Stimulated activated CD4-positive, alpha-beta T cell treated with anti-CD3 and anti-CD28 coated beads, Interleukin-1b, Interleukin-23, amount 100 ng/mL, for 24 hours (primary cell): ENCODE data around the gene MAP4K5.
"Not testable (repeated sequence)": the region's sequence is repeated elsewhere in the genome, so short reads cannot be mapped to it uniquely, and the experiment has no call there.

ENCODE experiments used
- DNase-seq, 4 experiments: peaks; one replicate each; pipeline ENCODE4 v3.0.0-alpha.2; 2020; ENCODE audit warnings: low read depth in 4 of 4, low spot score in 1 of 4

The MAP4K5 gene

GRCh38 chr14:50532502-50533240 lies at the start of gene MAP4K5:
TSS of gene MAP4K5 (minus strand) at chr14:50532569. CDS start at chr14:50532049, 520 bp downstream.
- peak; percentile 71 to 84 (median 78) for DNase-seq

DNA sequence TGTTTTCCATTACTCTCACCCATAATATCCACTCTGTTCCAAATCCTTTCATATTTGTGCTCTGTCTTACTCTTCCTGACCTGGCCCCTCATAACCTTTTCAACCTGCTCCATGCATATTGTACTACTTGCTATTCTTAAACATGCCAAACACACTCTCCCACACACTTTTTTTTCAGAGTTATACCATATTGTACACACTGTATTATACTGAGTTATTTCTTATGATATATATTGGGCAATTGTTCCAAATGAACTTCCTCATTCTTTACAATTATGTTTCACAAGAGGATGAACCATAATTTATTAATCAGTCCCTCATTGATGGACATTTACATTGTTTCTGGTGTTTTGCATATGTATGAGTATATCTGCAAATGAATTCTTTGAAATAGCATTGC lies 46.1 kb upstream of the MAP4K5 start:
- DNase-seq = no peak

- DNase-seq = no peak
Observed at GRCh38 chr14:50577982-50578381, 45.6 kb upstream of the MAP4K5 start.

GRCh38 chr14:50575769-50576168 lies 43.4 kb upstream of the MAP4K5 start:
- DNase-seq = no peak

- DNase-seq = no peak
Observed at GRCh38 chr14:50573862-50574261, 41.5 kb upstream of the MAP4K5 start.

- no peak for DNase-seq
Observed at GRCh38 chr14:50569714-50570274, 37.4 kb upstream of the MAP4K5 start.

DNA sequence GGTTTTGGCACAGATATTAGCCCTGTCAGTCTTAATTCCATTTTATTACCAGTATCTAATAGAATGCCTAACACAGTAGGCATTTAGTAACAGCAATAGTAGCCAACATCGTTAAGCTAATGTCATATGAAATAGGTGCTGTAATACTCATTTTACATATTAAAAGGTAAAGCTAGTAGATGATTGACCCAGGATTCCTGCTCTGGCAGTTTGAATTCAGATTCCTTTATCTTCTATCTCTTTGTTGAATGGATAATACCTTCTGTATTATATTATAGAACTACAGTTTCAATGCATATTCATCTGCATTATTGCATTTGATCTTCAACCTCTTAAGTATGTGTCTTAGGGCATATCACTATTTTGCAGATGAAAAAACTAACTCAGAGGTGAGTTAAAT lies 30.5 kb upstream of the MAP4K5 start:
- DNase-seq = no peak

DNA sequence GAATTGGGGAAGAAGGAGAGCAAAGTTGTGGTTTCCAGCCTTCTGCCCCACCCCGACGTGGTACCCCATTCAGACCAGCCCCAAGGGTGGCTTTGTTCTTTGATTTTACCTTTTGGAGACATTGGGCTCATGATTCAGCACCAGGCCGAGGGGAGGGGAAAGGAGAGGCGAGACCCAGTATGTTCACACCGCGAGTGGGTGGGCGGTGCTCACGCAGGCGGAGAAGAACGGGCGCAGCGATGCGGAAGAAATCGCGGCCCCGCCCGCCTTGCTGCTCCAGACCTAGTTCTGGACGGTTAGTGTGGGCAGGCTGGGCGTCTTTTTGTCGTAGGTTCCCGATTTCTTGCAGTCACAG lies 28.5 kb upstream of the MAP4K5 start:
- DNase-seq = peak in 3 of 4 experiments; percentile 35 to 49 (median 38)

DNA sequence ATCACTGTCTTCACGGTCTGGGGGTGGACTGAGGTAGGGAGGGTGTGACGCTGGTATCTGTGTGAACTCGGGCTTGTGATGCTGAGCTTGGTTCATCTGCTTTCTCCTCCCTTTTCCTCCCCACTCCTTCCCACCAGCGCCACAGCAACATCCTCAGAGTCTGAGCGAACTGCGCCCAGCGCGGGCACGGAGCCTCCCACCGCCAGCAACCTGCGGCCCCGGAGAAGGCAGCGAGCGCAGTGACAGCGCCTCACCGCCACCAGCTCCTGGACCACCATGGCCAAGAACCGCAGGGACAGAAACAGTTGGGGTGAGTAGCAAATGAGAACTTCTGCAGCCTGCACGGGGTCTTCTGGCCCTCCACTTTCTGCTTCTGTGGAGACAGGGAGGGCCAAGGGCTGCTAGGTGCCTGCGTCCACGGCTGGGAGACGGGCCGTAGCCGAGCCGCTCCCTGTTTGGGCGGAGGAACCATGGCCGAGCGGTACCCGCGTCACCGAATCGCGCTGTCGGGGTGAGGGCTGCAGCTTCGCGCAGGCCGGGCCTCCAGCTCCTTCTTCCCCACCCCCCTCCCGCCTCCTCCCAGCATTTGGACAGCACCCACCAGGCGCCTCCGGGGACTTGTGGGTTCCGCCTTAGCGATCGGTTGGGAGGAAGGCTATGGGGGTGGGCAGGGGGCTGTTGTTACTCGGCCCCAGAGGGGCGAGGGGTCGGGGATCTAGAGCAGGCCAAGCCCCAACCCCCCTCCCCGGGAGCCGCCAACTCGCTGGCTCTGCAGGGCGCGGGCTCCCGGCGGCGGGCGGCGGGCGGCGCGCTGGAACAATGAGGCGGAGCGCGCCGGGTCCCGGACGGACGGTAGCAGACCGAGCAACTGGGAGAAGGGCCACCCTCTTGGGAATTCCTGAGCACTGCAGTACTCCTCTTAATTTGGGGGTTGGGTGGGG lies 27.9 kb upstream of the MAP4K5 start, which contains the start of gene ATL1:
TSS of gene ATL1 (plus strand) at position 156 of the 941 bp plus-strand sequence. CDS start at position 277, 121 bp downstream.
- peak in 2 of 4 experiments; percentile 14 to 34 for DNase-seq

DNA sequence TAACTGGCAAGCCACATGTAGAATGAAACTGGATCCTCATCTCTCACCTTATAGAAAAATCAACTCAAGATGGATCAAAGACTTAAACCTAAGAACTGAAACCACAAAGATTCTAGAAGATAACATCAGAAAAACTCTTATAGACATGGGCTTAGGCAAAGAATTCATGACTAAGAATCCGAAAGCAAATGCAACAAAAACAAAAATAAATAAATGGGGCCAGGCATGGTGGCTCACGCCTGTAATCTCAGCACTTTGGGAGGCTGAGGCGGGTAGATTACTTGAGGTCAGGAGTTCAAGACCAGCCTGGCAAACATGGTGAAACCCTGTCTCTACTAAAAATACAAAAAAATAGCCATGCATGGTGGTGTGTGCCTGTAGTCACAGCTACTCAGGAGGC lies 20.4 kb upstream of the MAP4K5 start:
- not testable (repeated sequence) for DNase-seq

GRCh38 chr14:50551877-50552276 lies 19.5 kb upstream of the MAP4K5 start:
- DNase-seq = no peak

- no peak for DNase-seq
Observed at GRCh38 chr14:50550294-50550693, 17.9 kb upstream of the MAP4K5 start.

- no peak for DNase-seq
Observed at GRCh38 chr14:50545618-50546017, 13.2 kb upstream of the MAP4K5 start.

DNA sequence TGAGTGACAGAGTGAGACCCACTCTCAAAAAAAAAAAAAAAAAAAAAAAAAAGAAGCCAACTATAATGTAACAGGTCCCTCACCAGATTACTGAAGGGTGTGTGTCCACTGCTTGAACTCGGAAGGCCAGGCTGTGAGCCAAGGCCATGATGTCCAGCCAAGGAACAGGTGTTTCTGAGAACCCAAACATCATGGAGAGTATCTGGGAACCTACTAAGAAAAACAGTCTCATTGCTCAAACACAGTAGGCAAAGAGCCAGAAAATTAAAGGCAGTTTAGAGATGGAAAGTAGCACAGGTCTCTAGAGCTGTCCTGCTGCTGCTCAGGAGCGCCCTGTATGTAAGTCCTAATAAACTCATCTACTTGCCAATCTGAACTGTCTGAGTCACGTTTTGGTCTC lies 12.5 kb upstream of the MAP4K5 start:
- no peak for DNase-seq

DNA sequence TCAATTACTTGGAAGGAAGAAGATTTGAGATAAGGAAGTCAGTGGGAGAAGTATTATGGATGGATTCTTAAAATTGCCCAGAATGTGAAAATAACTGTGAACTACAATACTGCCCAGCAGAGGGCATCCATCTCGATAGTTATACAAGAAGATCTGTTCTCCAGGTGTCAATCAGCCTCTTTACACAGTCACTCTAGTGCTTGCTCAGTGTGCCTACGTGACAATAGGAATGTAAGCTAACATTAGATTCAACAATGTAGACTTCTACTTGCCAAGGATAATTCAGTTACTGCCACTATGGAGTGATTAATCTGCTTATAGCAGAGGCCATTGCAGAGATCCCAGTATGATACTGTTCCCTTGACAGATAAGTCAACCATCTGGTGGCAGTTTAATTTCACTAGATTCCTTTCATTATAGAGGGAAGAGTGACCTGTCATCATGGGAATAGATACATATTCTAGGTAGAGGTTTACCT lies 10.6 kb upstream of the MAP4K5 start:
- DNase-seq = peak in 1 of 4 experiments; percentile 4

- DNase-seq = no peak
Observed at GRCh38 chr14:50541159-50541567, 8.8 kb upstream of the MAP4K5 start.

DNA sequence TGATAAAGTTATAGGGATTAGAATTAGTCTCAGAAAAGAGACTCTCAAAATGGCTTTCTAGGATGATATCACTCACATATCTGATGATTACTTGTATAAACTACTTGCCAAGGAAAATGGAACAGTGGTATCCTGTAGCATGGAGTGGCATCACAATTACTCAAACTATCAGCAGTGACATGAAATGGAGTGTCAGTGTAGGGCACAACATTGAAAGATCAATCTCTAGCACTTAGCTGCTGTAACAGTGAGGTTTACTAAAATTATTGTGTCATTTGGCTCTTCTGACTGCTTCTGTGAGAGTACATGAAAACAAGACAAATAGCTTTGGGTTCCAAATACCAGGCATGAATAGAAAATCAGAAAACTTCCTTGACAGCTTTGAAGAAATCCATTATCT lies 6.7 kb upstream of the MAP4K5 start:
- no peak for DNase-seq

DNA sequence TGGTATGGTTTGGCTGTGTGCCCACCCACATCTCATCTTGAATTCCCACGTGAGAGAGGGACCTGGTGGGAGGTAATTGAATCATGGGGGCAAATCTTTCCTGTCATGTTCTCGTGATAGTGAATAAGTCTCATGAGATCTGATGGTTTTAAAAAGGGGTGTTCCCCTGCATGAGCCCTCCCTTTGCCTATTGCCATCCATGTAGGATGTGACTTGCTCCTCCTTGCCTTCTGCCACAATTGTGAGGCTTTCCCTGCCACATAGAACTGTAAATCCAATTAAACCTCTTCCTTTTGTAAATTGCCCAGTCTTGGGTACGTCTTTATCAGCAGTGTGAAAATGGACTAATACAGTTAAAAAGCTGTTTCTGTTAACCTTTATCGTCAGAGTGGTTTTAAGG lies 5.7 kb upstream of the MAP4K5 start:
- DNase-seq = not testable (repeated sequence)

- no peak for DNase-seq
Observed at GRCh38 chr14:50534997-50535396, 2.6 kb upstream of the MAP4K5 start.

- DNase-seq = no peak
Observed at GRCh38 chr14:50534416-50534815, 2.0 kb upstream of the MAP4K5 start.

DNA sequence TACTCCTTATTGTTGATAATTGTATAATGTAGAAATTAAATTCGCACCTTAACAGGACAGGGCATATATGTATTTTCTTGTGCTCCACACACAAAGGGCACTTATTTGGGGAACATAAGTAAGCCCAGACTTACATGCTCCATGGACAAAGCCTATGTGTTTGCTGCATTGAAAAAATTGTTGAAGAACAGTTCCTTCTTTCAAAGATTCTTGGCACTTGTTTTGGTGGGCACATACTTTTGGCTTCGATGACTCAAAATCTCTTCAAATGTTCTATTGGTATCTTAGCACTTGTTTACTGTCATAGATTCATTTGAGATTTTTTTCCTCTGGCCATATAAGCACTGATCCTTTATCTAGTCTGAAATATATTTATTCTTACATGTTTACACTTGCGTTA lies 1.4 kb upstream of the MAP4K5 start:
- DNase-seq = no peak
